Astrocyte (in vitro differentiated cells and primary cell): ENCODE results near the gene FAM200C. TPM values are rescaled to one million over a fixed set of nuclear protein-coding genes. Genes with fewer than 3 reads are reported as not detected.

Experiments used
- DNase-seq: peaks from one replicate; pipeline ENCODE4 v3.0.0-alpha.2; 2010; ENCODE audit warnings: low read depth
- FAIRE-seq: peaks from 2 replicates; lab custom pipeline; 2011; peaks lifted over from hg19 to GRCh38; lab: Jason Lieb, UNC
- H2AFZ ChIP-seq: 2 replicates; pipeline ENCODE4 v1.6.0; 2012; ENCODE audit warnings: low read depth, low read length, inconsistent platforms
- H3K27ac ChIP-seq: 2 replicates; pipeline ENCODE4 v1.5.1; 2011; ENCODE audit warnings: low read depth, low read length, inconsistent platforms
- H3K27me3 ChIP-seq: 2 replicates; pipeline ENCODE4 v1.6.0; 2011; ENCODE audit warnings: low read length, inconsistent platforms; ENCODE audit not compliant: insufficient read depth
- H3K36me3 ChIP-seq: 2 replicates; pipeline ENCODE4 v1.5.1; 2011; ENCODE audit warnings: low read length, inconsistent platforms; ENCODE audit not compliant: insufficient read depth
- H3K4me1 ChIP-seq: 2 replicates; pipeline ENCODE4 v1.5.1; 2011; ENCODE audit warnings: low read length, inconsistent platforms; ENCODE audit not compliant: insufficient read depth
- H3K4me2 ChIP-seq: 2 replicates; pipeline ENCODE4 v1.6.0; 2012; ENCODE audit warnings: low read length, inconsistent platforms
- H3K4me3 ChIP-seq: 2 replicates; pipeline ENCODE4 v1.5.1; 2011; ENCODE audit warnings: low read depth, mild to moderate bottlenecking, low read length, inconsistent platforms; ENCODE audit not compliant: insufficient read depth
- H3K79me2 ChIP-seq: 2 replicates; pipeline ENCODE4 v1.6.0; 2012; ENCODE audit warnings: mild to moderate bottlenecking, low read length, inconsistent platforms; ENCODE audit not compliant: insufficient read depth
- H3K9ac ChIP-seq: 2 replicates; pipeline ENCODE4 v1.6.0; 2012; ENCODE audit warnings: mild to moderate bottlenecking, low read length, inconsistent platforms
- H3K9me3 ChIP-seq: 2 replicates; pipeline ENCODE4 v1.5.1; 2012; ENCODE audit warnings: low read depth, mild to moderate bottlenecking, low read length, inconsistent platforms; ENCODE audit not compliant: insufficient read depth
- H4K20me1 ChIP-seq: 2 replicates; pipeline ENCODE4 v1.6.0; 2012; ENCODE audit warnings: low read length, inconsistent platforms; ENCODE audit not compliant: insufficient read depth
- H3K27ac Mint-ChIP-seq: one replicate; pipeline ENCODE4 v1.8.0; 2021; ENCODE audit warnings: mild to moderate bottlenecking, mixed read lengths; ENCODE audit not compliant: unreplicated experiment
- H3K27me3 Mint-ChIP-seq: one replicate; pipeline ENCODE4 v1.8.0; 2021; ENCODE audit warnings: low read depth, mixed read lengths; ENCODE audit not compliant: unreplicated experiment
- H3K36me3 Mint-ChIP-seq: one replicate; pipeline ENCODE4 v1.8.0; 2021; ENCODE audit warnings: low read depth, mixed read lengths; ENCODE audit not compliant: unreplicated experiment
- H3K4me1 Mint-ChIP-seq: one replicate; pipeline ENCODE4 v1.8.0; 2021; ENCODE audit warnings: low read depth, mixed read lengths; ENCODE audit not compliant: unreplicated experiment
- H3K4me3 Mint-ChIP-seq: one replicate; pipeline ENCODE4 v1.8.0; 2021; ENCODE audit warnings: mild to moderate bottlenecking, moderate library complexity, mixed read lengths; ENCODE audit not compliant: unreplicated experiment
- H3K9me3 Mint-ChIP-seq: one replicate; pipeline ENCODE4 v1.8.0; 2021; ENCODE audit warnings: mild to moderate bottlenecking, mixed read lengths; ENCODE audit not compliant: unreplicated experiment
- CTCF ChIP-seq: IDR thresholded peaks from 2 replicates; pipeline ENCODE4 v1.5.1; 2011; ENCODE audit warnings: low read depth, mild to moderate bottlenecking, inconsistent platforms, low read length, moderate library complexity; ENCODE audit not compliant: insufficient read depth
- EZH2 ChIP-seq: IDR thresholded peaks from 2 replicates; pipeline ENCODE4 v1.6.1; 2012; ENCODE audit warnings: mild to moderate bottlenecking, low read length, inconsistent platforms; ENCODE audit not compliant: insufficient read depth
- total RNA-seq: library from RNA; stranded (reverse); gene quantifications from 2 replicates; pipeline ENCODE4 v1.2.1, GENCODE V29; 2021

FAM200C gene
- total RNA-seq, 1 donor from 2014 or later: 1.7 TPM

DNA sequence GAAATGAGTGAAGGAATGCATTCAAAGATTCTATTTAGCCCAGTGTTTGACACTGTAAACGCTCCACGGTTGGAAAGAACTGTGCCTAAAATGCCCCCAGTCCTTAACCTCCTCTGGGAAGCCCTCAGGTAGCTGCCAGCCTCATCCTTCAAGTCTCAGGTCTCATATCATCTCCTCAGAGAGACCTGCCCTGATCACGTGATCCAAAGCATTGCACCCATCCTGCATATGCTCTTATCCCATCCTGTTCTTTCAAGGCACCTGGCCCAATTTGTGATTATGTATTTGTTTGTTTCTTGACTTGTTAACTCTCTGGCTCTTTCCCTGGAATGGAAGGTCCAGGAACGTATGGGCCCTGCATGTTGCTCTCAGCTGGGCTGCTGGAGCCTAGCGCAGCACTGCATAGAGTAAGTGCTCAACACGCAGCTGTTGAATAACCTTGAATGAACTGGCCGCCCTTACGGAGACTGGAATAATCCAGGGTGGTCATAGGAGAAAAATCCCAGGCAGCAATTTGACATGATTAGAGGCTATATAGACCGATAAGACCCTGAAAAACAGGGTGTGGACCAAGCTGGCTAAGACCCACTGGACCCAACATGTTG, 38.1 kb downstream of the FAM200C start:
- no peaks in the 10 kb centered on the region for H3K27me3 ChIP-seq
- Mint-ChIP-seq H3K9me3 (no peaks in the 10 kb centered on the region), H3K4me1 (peaks cover 9% of the 10 kb centered on the region), H3K36me3 (no peaks in the 10 kb centered on the region), H3K4me3 (no peak overlapping the region), H3K27me3 (peaks cover 14% of the 10 kb centered on the region), H3K27ac (no peak overlapping the region)
- TF ChIP-seq EZH2: no peak
- TF ChIP-seq CTCF: no peak
- FAIRE-seq: no peak
- H3K9ac ChIP-seq: no peak overlapping the region
- no peak overlapping the region for H2AFZ ChIP-seq
- H4K20me1 ChIP-seq: no peaks in the 10 kb centered on the region
- H3K36me3 ChIP-seq: no peaks in the 10 kb centered on the region
- H3K79me2 ChIP-seq: no peaks in the 10 kb centered on the region
- H3K27ac ChIP-seq: no peak overlapping the region
- DNase-seq: no peak
- no peaks in the 10 kb centered on the region for H3K4me1 ChIP-seq
- H3K9me3 ChIP-seq: no peaks in the 10 kb centered on the region
- no peak overlapping the region for H3K4me2 ChIP-seq
- H3K4me3 ChIP-seq: no peak overlapping the region

DNA sequence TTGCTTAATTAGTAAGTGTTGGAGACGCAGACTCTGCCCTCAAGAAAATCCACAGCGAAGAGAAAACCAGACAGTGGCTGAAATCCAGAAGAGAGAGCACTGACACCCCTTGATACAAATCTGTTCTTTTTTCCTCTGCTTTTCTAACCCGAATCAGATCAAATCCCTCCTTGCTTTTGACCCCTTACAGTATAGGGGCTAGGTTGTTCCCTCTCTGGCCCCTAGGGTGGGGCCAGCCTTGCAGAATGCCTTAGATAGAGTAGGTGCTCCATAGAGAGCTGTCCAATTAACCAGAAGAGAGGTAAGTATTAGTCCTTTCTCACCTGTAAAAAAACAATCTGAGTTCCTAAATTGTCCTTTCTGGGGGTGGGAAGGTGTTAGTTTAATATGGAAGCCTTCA, 39.5 kb downstream of the FAM200C start:
- no peak overlapping the region for H3K4me3 ChIP-seq
- Mint-ChIP-seq H3K4me1 (peaks cover 9% of the 10 kb centered on the region), H3K9me3 (no peaks in the 10 kb centered on the region), H3K27ac (no peak overlapping the region), H3K4me3 (no peak overlapping the region), H3K36me3 (no peaks in the 10 kb centered on the region), H3K27me3 (peaks cover 19% of the 10 kb centered on the region)
- no peaks in the 10 kb centered on the region for H3K27me3 ChIP-seq
- H3K27ac ChIP-seq: no peak overlapping the region
- H3K79me2 ChIP-seq: no peaks in the 10 kb centered on the region
- DNase-seq (no peak), FAIRE-seq (no peak)
- H3K4me2 ChIP-seq: no peak overlapping the region
- H2AFZ ChIP-seq: no peak overlapping the region
- no peaks in the 10 kb centered on the region for H3K36me3 ChIP-seq
- H3K9me3 ChIP-seq: no peaks in the 10 kb centered on the region
- no peaks in the 10 kb centered on the region for H4K20me1 ChIP-seq
- no peak overlapping the region for H3K9ac ChIP-seq
- H3K4me1 ChIP-seq: no peaks in the 10 kb centered on the region
- TF ChIP-seq CTCF: no peak
- TF ChIP-seq EZH2: no peak

DNA sequence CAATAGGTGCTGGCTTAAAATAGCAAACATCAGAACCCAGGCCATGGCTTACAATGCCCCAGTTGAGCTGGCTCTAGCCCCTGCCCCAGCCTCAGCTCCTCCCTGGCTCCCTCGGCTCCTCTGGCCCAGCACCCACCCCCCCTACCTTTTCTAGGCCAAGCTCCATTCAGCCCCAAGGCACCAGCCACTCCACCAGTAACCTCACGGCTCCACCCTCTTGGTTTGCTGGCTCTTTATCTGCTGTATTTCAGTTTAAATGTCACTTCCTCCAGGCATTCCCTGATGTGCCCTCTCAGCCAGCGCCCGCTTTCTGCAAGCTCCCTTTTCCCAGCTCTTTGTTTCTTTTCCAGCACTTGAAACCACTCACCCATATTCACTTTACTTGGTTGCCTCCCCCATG, 40.0 kb downstream of the FAM200C start:
- Mint-ChIP-seq H3K4me3 (no peak overlapping the region), H3K4me1 (peaks cover 9% of the 10 kb centered on the region), H3K36me3 (no peaks in the 10 kb centered on the region), H3K27me3 (peaks cover 19% of the 10 kb centered on the region), H3K9me3 (no peaks in the 10 kb centered on the region), H3K27ac (no peak overlapping the region)
- H3K79me2 ChIP-seq: no peaks in the 10 kb centered on the region
- no peak overlapping the region for H3K9ac ChIP-seq
- H2AFZ ChIP-seq: no peak overlapping the region
- H3K27ac ChIP-seq: no peak overlapping the region
- TF ChIP-seq CTCF (no peak), EZH2 (no peak)
- H3K4me1 ChIP-seq: no peaks in the 10 kb centered on the region
- no peak for DNase-seq
- H3K9me3 ChIP-seq: no peaks in the 10 kb centered on the region
- H3K4me3 ChIP-seq: no peak overlapping the region
- H4K20me1 ChIP-seq: no peaks in the 10 kb centered on the region
- H3K27me3 ChIP-seq: no peaks in the 10 kb centered on the region
- FAIRE-seq: no peak
- H3K4me2 ChIP-seq: no peak overlapping the region
- no peaks in the 10 kb centered on the region for H3K36me3 ChIP-seq
